Measurements from ENCODE around the gene PRKG2. TPM values are rescaled to one million over a fixed set of nuclear protein-coding genes. Genes with fewer than 3 reads are reported as not detected.
"Not testable (repeated sequence)": the region's sequence is repeated elsewhere in the genome, so short reads cannot be mapped to it uniquely, and the experiment has no call there.

The PRKG2 gene, protein sequence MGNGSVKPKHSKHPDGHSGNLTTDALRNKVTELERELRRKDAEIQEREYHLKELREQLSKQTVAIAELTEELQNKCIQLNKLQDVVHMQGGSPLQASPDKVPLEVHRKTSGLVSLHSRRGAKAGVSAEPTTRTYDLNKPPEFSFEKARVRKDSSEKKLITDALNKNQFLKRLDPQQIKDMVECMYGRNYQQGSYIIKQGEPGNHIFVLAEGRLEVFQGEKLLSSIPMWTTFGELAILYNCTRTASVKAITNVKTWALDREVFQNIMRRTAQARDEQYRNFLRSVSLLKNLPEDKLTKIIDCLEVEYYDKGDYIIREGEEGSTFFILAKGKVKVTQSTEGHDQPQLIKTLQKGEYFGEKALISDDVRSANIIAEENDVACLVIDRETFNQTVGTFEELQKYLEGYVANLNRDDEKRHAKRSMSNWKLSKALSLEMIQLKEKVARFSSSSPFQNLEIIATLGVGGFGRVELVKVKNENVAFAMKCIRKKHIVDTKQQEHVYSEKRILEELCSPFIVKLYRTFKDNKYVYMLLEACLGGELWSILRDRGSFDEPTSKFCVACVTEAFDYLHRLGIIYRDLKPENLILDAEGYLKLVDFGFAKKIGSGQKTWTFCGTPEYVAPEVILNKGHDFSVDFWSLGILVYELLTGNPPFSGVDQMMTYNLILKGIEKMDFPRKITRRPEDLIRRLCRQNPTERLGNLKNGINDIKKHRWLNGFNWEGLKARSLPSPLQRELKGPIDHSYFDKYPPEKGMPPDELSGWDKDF
- under 1 TPM; 0.16 to 0.56 (median 0.29) TPM for polyA plus RNA-seq

GRCh38 chr4:81214881-81215868, at the start of gene PRKG2:
PRKG2 (minus strand) TSS chr4:81215222; CDS start chr4:81205047, 10,175 bp downstream.
- H3K27ac ChIP-seq (ENCODE audit: low read depth, low read length), result no peak within 1 kb of the TSS
- WGBS, 3 donors, result 1 to 2% (median 2%) methylated on average over 70 to 75 of the region's 75 CpGs

GRCh38 chr4:81260443-81261101, 45.5 kb upstream of the PRKG2 start:
- 82 to 83% (median 82%) methylated on average over 10 of the region's 10 CpGs for WGBS, 3 donors
- no peak overlapping the region for H3K27ac ChIP-seq (ENCODE audit: low read depth, low read length)

GRCh38 chr4:81258841-81259550, 44.0 kb upstream of the PRKG2 start:
- H3K27ac ChIP-seq (ENCODE audit: low read depth, low read length), result no peak overlapping the region

GRCh38 chr4:81257816-81258215, 42.8 kb upstream of the PRKG2 start:
- H3K27ac ChIP-seq (ENCODE audit: low read depth, low read length), result no peak overlapping the region
- 55 to 83% (median 73%) methylated on average over 3 of the region's 3 CpGs for WGBS, 3 donors

- WGBS, 3 donors, result 34 to 63% (median 61%) methylated on average over 1 of the region's 1 CpG
- no peak overlapping the region for H3K27ac ChIP-seq (ENCODE audit: low read depth, low read length)
These were observed 42.0 kb upstream of the PRKG2 start for GRCh38 chr4:81257021-81257420.

GRCh38 chr4:81256059-81256970, 41.3 kb upstream of the PRKG2 start:
- 71 to 77% (median 74%) methylated on average over 8 of the region's 8 CpGs for WGBS, 3 donors
- H3K27ac ChIP-seq (ENCODE audit: low read depth, low read length), result no peak overlapping the region

GRCh38 chr4:81255524-81255923, 40.5 kb upstream of the PRKG2 start:
- WGBS, 3 donors, result 76 to 88% (median 77%) methylated on average over 1 of the region's 1 CpG
- H3K27ac ChIP-seq (ENCODE audit: low read depth, low read length), result no peak overlapping the region

DNA sequence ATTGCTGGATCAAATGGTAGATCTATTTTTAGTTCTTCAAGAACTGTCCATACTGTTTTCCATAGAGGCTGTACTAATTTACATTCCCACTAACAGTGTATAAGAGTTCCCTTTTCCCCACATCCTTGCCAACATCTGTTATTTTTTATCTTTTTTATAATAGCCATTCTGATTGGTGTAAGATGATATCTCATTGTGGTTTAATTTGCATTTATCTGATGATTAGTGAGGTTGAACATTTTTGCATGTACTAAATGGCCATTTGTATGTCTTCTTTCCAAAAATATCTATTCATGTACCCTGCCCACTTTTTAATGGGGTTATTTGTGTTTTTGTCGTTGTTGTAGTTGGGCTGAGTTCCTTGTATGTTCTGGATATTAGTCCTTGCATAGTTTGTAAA, 35.4 kb upstream of the PRKG2 start:
- no peak overlapping the region for H3K27ac ChIP-seq (ENCODE audit: low read depth, low read length)
- WGBS, 3 donors, result 89 to 94% (median 91%) methylated on average over 1 of the region's 1 CpG

- H3K27ac ChIP-seq (ENCODE audit: low read depth, low read length), result no peak overlapping the region
- WGBS, 3 donors, result 71 to 82% (median 79%) methylated on average over 3 of the region's 3 CpGs
These were observed 30.4 kb upstream of the PRKG2 start for GRCh38 chr4:81245218-81246009.

DNA sequence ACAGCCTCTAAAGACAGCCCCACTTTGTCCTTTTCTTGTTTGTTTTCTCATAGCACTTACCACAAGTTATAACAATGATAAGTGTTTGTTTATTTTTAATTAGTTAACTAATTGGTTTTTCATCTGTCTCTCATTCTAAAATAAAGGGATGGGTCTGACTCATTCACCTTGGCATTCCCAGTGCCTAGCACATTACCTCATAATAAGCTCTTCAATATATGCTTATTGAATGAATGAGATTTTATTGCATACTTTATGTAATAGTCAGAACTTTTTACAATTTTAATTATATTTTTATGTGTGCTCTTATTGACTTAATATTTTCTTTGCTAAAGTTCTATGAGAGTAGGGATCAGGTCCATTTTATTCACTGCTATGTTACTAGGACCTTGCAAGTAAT, 22.8 kb upstream of the PRKG2 start:
- H3K27ac ChIP-seq (ENCODE audit: low read depth, low read length), result no peak overlapping the region

- 80 to 87% (median 85%) methylated on average over 23 of the region's 23 CpGs for WGBS, 3 donors
- no peak overlapping the region for H3K27ac ChIP-seq (ENCODE audit: low read depth, low read length)
These were observed 21.1 kb upstream of the PRKG2 start for GRCh38 chr4:81235982-81236749.

DNA sequence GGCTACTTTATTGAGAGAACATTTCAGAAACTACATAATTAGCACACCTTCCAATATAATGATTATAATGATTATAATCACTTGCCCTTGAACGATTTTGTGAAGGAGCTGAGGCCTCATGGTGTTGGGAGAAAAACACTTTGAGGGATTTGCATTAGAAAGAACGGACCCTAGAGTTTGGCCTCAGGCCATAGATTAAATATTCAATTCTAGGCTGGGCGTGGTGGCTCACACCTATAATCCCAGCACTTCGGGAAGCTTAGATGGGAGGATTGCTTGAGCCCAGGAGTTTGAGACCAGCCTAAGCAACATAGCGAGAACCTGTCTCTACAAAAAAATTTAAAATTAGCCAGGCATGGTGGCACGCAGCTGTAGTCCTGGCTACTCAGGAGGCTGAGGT, 12.9 kb upstream of the PRKG2 start:
- WGBS, 3 donors, result 68 to 85% (median 79%) methylated on average over 6 of the region's 6 CpGs
- H3K27ac ChIP-seq (ENCODE audit: low read depth, low read length), result no peak overlapping the region

GRCh38 chr4:81227138-81227537, 12.1 kb upstream of the PRKG2 start:
- H3K27ac ChIP-seq (ENCODE audit: low read depth, low read length), result no peak overlapping the region
- 52 to 72% (median 70%) methylated on average over 4 of the region's 4 CpGs for WGBS, 3 donors

DNA sequence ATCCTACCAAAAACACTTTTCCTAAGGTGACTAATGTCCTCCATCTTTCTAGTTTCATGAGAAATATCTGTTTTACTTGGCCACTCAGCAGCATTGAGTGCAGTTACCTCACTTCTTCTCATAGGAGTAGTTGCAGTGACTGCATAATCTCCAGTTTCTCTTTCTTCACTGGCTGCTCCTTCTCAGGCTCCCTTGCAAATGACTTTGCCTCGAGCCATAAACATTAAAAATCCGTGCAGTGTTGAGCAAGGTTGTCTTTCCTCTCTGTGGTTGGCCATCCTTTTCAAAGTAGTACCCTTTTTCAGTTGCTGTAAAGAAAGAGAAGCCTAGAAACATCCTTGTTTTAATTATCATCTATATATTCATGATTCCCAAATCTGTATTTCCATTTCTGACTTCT, 10.2 kb upstream of the PRKG2 start:
- H3K27ac ChIP-seq (ENCODE audit: low read depth, low read length), result no peak overlapping the region
- WGBS, 3 donors, result 36 to 42% (median 37%) methylated on average over 2 of the region's 2 CpGs

GRCh38 chr4:81222082-81222472, 7.1 kb upstream of the PRKG2 start:
- not testable (repeated sequence) for H3K27ac ChIP-seq (ENCODE audit: low read depth, low read length)

Measured in adipose tissue (tissue), 3 donors.